Measurements from ENCODE around the gene ACOD1. TPM values are rescaled to one million over a fixed set of nuclear protein-coding genes. Genes with fewer than 3 reads are reported as not detected.
"Not testable (repeated sequence)": the region's sequence is repeated elsewhere in the genome, so short reads cannot be mapped to it uniquely, and the experiment has no call there.

Gene ACOD1
- total RNA-seq: under 1 TPM in 1 of 4 donors, not detected in 3; 0.32 TPM

- no peak within 1 kb of the TSS for H3K27ac ChIP-seq
- no peak for DNase-seq
- intact Hi-C loops (cut with DNase I; ENCODE audit: low total_unique reads): no loop called here
- in situ Hi-C loops (cut with MboI; ENCODE audit: low pct_ligation_motif_present in 1 of 4, low pct_unique_long_range_greater_than_20kb in 1 of 4, low sequenced_read_pairs in 3 of 4): no loop called here
- H3K9me3 ChIP-seq: no peaks in the 10 kb centered on the region
- no peaks in the 10 kb centered on the region for H3K36me3 ChIP-seq
- 27 to 74% methylated on average over 2 of the region's 2 CpGs for WGBS, 2 donors (ENCODE audit: low coverage in 1 of 2)
- no peaks in the 10 kb centered on the region for H3K27me3 ChIP-seq
- TF ChIP-seq POLR2A (IDR thresholded peaks at IDR 0.05) (no peak), POLR2AphosphoS5 (IDR thresholded peaks at IDR 0.05) (no peak), EP300 (IDR thresholded peaks at IDR 0.05; ENCODE audit: low read depth) (no peak)
- TF ChIP-seq, protein P1, sequence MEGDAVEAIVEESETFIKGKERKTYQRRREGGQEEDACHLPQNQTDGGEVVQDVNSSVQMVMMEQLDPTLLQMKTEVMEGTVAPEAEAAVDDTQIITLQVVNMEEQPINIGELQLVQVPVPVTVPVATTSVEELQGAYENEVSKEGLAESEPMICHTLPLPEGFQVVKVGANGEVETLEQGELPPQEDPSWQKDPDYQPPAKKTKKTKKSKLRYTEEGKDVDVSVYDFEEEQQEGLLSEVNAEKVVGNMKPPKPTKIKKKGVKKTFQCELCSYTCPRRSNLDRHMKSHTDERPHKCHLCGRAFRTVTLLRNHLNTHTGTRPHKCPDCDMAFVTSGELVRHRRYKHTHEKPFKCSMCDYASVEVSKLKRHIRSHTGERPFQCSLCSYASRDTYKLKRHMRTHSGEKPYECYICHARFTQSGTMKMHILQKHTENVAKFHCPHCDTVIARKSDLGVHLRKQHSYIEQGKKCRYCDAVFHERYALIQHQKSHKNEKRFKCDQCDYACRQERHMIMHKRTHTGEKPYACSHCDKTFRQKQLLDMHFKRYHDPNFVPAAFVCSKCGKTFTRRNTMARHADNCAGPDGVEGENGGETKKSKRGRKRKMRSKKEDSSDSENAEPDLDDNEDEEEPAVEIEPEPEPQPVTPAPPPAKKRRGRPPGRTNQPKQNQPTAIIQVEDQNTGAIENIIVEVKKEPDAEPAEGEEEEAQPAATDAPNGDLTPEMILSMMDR (IDR thresholded peaks at IDR 0.05): no peak
- no peaks in the 10 kb centered on the region for H3K4me1 ChIP-seq
- H3K4me3 ChIP-seq: no peak within 1 kb of the TSS
Observed at GRCh38 chr13:76948149-76948548, at the start of gene ACOD1. Gene ACOD1, plus strand, starts transcription at chr13:76948511. Its CDS starts 48 bp downstream, at chr13:76948559.

GRCh38 chr13:76899066-76899465, 49.2 kb upstream of the ACOD1 start:
- DNase-seq; H3K27ac ChIP-seq; intact Hi-C loops (cut with DNase I; ENCODE audit: low total_unique reads); H3K36me3 ChIP-seq; H3K9me3 ChIP-seq; H3K4me1 ChIP-seq; H3K4me3 ChIP-seq; H3K27me3 ChIP-seq: not testable (repeated sequence)
- in situ Hi-C loops (cut with MboI; ENCODE audit: low pct_ligation_motif_present in 1 of 4, low pct_unique_long_range_greater_than_20kb in 1 of 4, low sequenced_read_pairs in 3 of 4): loop anchor here in 2 of 4 donors (25.0 kb wide), 2 partner anchors 237 to 412 kb away; no protein-coding TSS in a partner anchor
- WGBS, 2 donors (ENCODE audit: low coverage in 1 of 2): 89 to 97% methylated on average over 4 of the region's 4 CpGs

DNA sequence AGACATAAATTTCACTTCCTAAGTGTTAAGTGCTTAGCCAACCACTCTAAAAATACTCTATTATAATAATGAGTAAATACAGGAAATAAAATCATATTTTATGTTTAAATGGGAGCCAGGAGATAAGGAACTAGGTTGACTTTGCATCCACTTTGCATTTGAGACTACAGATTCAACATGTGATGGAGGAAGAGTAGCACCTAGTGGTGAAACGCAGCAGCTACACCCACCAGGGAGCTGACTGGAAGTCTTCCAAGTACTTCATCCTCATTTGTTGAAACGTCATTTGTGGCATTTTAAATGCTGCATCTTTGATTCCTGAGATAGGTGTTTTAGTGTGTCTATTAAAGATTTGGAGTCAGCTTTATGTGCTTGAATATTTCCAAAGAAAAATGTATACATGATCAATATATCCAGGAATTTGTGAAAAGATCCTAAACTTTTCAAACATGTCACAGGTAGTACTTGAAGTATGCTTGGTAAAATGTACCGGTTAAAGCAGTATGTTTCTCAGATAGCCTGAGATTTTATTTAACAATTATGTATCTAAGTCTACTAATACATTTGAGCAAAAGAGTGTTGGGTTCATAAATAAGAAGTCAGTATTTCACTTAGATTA, 44.7 kb upstream of the ACOD1 start:
- H3K4me3 ChIP-seq: no peak overlapping the region
- H3K27me3 ChIP-seq: no peaks in the 10 kb centered on the region
- no peak overlapping the region for H3K27ac ChIP-seq
- WGBS, 2 donors (ENCODE audit: low coverage in 1 of 2): 18 to 23% methylated on average over 3 of the region's 3 CpGs
- DNase-seq: peak; percentile 65
- H3K4me1 ChIP-seq: no peaks in the 10 kb centered on the region
- TF ChIP-seq EP300 (IDR thresholded peaks at IDR 0.05; ENCODE audit: low read depth): no peak
- no peak for TF ChIP-seq POLR2AphosphoS5 (IDR thresholded peaks at IDR 0.05)
- no peak for TF ChIP-seq POLR2A (IDR thresholded peaks at IDR 0.05)
- TF ChIP-seq, protein P1 (IDR thresholded peaks at IDR 0.05): peak; percentile 90 to 99 (median 96)
- intact Hi-C loops (cut with DNase I; ENCODE audit: low total_unique reads): loop anchor here (2.0 kb wide), 1 partner anchor 1027 kb away; no protein-coding TSS in a partner anchor
- no peaks in the 10 kb centered on the region for H3K36me3 ChIP-seq
- in situ Hi-C loops (cut with MboI; ENCODE audit: low pct_ligation_motif_present in 1 of 4, low pct_unique_long_range_greater_than_20kb in 1 of 4, low sequenced_read_pairs in 3 of 4): loop anchor here (5.0 to 25.0 kb wide), 7 partner anchors 241 to 1216 kb away; no protein-coding TSS in a partner anchor
- peaks cover 0 to 6% of the 10 kb centered on the region in 2 donors for H3K9me3 ChIP-seq

DNA sequence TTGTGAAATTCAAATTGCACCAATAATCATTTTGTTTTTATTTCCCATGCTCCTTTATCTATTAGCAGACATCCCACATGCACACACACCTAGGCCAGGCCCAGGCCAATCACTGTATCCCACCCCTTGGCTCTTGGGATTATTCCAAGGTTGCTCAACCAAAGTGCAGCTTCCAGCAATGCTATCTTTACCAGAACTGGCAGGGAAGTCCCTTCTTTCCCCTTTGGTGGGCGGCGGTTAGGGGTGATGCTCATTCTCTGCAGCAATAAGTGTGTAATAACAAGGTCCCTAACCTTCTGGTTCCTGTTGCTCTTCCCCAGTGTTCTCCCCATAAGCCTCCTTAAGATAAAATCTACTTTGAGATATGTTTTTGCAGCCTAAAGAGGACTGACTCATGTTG, 43.8 kb upstream of the ACOD1 start:
- 60% methylated on average over 2 of the region's 2 CpGs; no CpG with 5 or more reads in 1 of the 2 donors for WGBS, 2 donors (ENCODE audit: low coverage in 1 of 2)
- in situ Hi-C loops (cut with MboI; ENCODE audit: low pct_ligation_motif_present in 1 of 4, low pct_unique_long_range_greater_than_20kb in 1 of 4, low sequenced_read_pairs in 3 of 4) (loop anchor here (5.0 to 25.0 kb wide), 7 partner anchors 242 to 1217 kb away; no protein-coding TSS in a partner anchor), intact Hi-C loops (cut with DNase I; ENCODE audit: low total_unique reads) (loop anchor here (2.0 kb wide), 1 partner anchor 1028 kb away; no protein-coding TSS in a partner anchor)
- Histone ChIP-seq H3K9me3 (no peaks in the 10 kb centered on the region), H3K4me1 (no peaks in the 10 kb centered on the region), H3K36me3 (no peaks in the 10 kb centered on the region), H3K27ac (no peak overlapping the region), H3K27me3 (no peaks in the 10 kb centered on the region), H3K4me3 (no peak overlapping the region)
- DNase-seq: no peak
- no peak for TF ChIP-seq POLR2AphosphoS5 (IDR thresholded peaks at IDR 0.05)
- TF ChIP-seq, protein P1 (IDR thresholded peaks at IDR 0.05): no peak
- no peak for TF ChIP-seq EP300 (IDR thresholded peaks at IDR 0.05; ENCODE audit: low read depth)
- no peak for TF ChIP-seq POLR2A (IDR thresholded peaks at IDR 0.05)
